Keratinocyte (primary cell): ENCODE data around the gene PTN. TPM values are rescaled to one million over a fixed set of nuclear protein-coding genes. Genes with fewer than 3 reads are reported as not detected.

Experiments
- DNase-seq: peaks from one replicate; pipeline ENCODE4 v3.0.0-alpha.2; 2011; ENCODE audit warnings: low read depth, missing footprints, low spot score
- FAIRE-seq: peaks from 2 replicates; lab custom pipeline; 2011; peaks lifted over from hg19 to GRCh38; lab: Jason Lieb, UNC
- H2AFZ ChIP-seq: 2 replicates; pipeline ENCODE4 v1.6.0; 2012; ENCODE audit warnings: low read length, control low read depth, inconsistent platforms; ENCODE audit not compliant: control insufficient read depth
- H3K27ac ChIP-seq: 2 replicates; pipeline ENCODE4 v1.5.1; 2011; ENCODE audit warnings: low read length; ENCODE audit not compliant: control insufficient read depth, insufficient read depth
- H3K27me3 ChIP-seq: 3 replicates; pipeline ENCODE4 v1.6.0; 2011; ENCODE audit warnings: low read length; ENCODE audit not compliant: control insufficient read depth, insufficient read depth; ENCODE audit errors: extremely low read depth
- H3K36me3 ChIP-seq, 2 experiments: 2 replicates in 1 of 2; 3 replicates in 1 of 2; pipeline ENCODE4 v1.5.1; 2011; ENCODE audit warnings: low read length in 2 of 2, mild to moderate bottlenecking in 1 of 2; ENCODE audit not compliant: control insufficient read depth in 2 of 2, insufficient read depth in 2 of 2; ENCODE audit errors: extremely low read depth in 1 of 2
- H3K4me1 ChIP-seq: 3 replicates; pipeline ENCODE4 v1.5.1; 2011; ENCODE audit warnings: low read length; ENCODE audit not compliant: control insufficient read depth, insufficient read depth; ENCODE audit errors: extremely low read depth
- H3K4me2 ChIP-seq: 3 replicates; pipeline ENCODE4 v1.6.0; 2011; ENCODE audit warnings: low read depth, low read length; ENCODE audit not compliant: control insufficient read depth, insufficient read depth; ENCODE audit errors: extremely low read depth
- H3K4me3 ChIP-seq, 3 experiments: fragments of 200-600 bp in 1 of 3; sonication (generic) in 1 of 3; 2 replicates in 2 of 3; 3 replicates in 1 of 3; pipeline ENCODE4 v1.5.1; 2011 to 2016; ENCODE audit warnings: low read length in 3 of 3, mild to moderate bottlenecking in 3 of 3, control low read depth in 2 of 3, inconsistent platforms in 1 of 3, low read depth in 1 of 3, mixed read lengths in 1 of 3, mixed run types in 1 of 3, moderate library complexity in 1 of 3; ENCODE audit not compliant: control insufficient read depth in 2 of 3, insufficient read depth in 2 of 3; ENCODE audit errors: extremely low read depth in 1 of 3
- H3K79me2 ChIP-seq: 2 replicates; pipeline ENCODE4 v1.6.0; 2012; ENCODE audit warnings: low read length; ENCODE audit not compliant: control insufficient read depth, insufficient read depth
- H3K9ac ChIP-seq: 3 replicates; pipeline ENCODE4 v1.6.0; 2011; ENCODE audit warnings: low read length; ENCODE audit not compliant: control insufficient read depth, insufficient read depth; ENCODE audit errors: extremely low read depth
- H3K9me1 ChIP-seq: 3 replicates; pipeline ENCODE4 v1.6.0; 2011; ENCODE audit warnings: low read length; ENCODE audit not compliant: control insufficient read depth, insufficient read depth; ENCODE audit errors: extremely low read depth
- H3K9me3 ChIP-seq: 2 replicates; pipeline ENCODE4 v1.5.1; 2012; ENCODE audit warnings: low read depth, low read length; ENCODE audit not compliant: control insufficient read depth
- H4K20me1 ChIP-seq: 3 replicates; pipeline ENCODE4 v1.6.0; 2011; ENCODE audit warnings: low read length; ENCODE audit not compliant: control insufficient read depth, insufficient read depth; ENCODE audit errors: extremely low read depth
- CTCF ChIP-seq, 3 experiments: IDR thresholded peaks in 1 of 3; conservative IDR thresholded peaks in 1 of 3; optimal IDR thresholded peaks in 1 of 3; 2 replicates in 2 of 3; 3 replicates in 1 of 3; pipeline versions ENCODE3 to v1.5.1; 2011; ENCODE audit warnings: low read length in 3 of 3, mild to moderate bottlenecking in 3 of 3, moderate library complexity in 2 of 3, control low read depth in 1 of 3, inconsistent platforms in 1 of 3; ENCODE audit not compliant: insufficient read depth in 2 of 3; ENCODE audit errors: extremely low read depth in 1 of 3
- EZH2 ChIP-seq: IDR thresholded peaks from one replicate; pipeline ENCODE4 v1.6.1; 2012; ENCODE audit warnings: inconsistent platforms, mild to moderate bottlenecking, low read length, moderate library complexity
- dilution Hi-C: fragments of 300-500 bp; cut with MboI; formaldehyde crosslinking; loops from one replicate; pipeline ENCODE4 v1.7.0; 2020; ENCODE audit warnings: low sequenced_read_pairs; ENCODE audit not compliant: extremely low pct_ligation_motif_present
- polyA plus RNA-seq, 5 experiments: library from polyadenylated mRNA; depleted of rRNA in 3 of 5; stranded (reverse) in 3 of 5; stranded (forward) in 1 of 5; unstranded in 1 of 5; fragments of >200 nt; gene quantifications; 1 replicate in 1 of 5; 2 replicates in 3 of 5; 3 replicates in 1 of 5; pipeline versions ENCODE4 v1.2.1 to v1.2.3, GENCODE V29; 2011 to 2012; ENCODE audit warnings: missing spikeins in 2 of 5, low read depth in 1 of 5, low replicate concordance in 1 of 5

PTN gene
- polyA plus RNA-seq, 1 donor (not counting 4 experiments of a cell fraction or from before 2014, with no cell fraction given): not detected

GRCh38 chr7:137213744-137214143 is 129.8 kb downstream of the PTN start:
- no peaks in the 10 kb centered on the region for H4K20me1 ChIP-seq
- H3K36me3 ChIP-seq: no peaks in the 10 kb centered on the region
- H3K9me1 ChIP-seq: no peaks in the 10 kb centered on the region
- no peaks in the 10 kb centered on the region for H3K9me3 ChIP-seq
- H3K27ac ChIP-seq: no peak overlapping the region
- TF ChIP-seq EZH2: no peak
- TF ChIP-seq CTCF (optimal IDR thresholded peaks at IDR 0.05 in 1 of 3, IDR thresholded peaks at IDR 0.05 in 1 of 3, conservative IDR thresholded peaks at IDR 0.05 in 1 of 3; ENCODE audit: extremely low read depth in 1 of 3, insufficient read depth in 2 of 3, low read length in 3 of 3): no peak
- dilution Hi-C loops: no loop called here
- H3K4me1 ChIP-seq: no peaks in the 10 kb centered on the region
- H3K79me2 ChIP-seq: no peaks in the 10 kb centered on the region
- no peak overlapping the region for H3K9ac ChIP-seq
- H3K4me2 ChIP-seq: no peak overlapping the region
- H3K27me3 ChIP-seq: no peaks in the 10 kb centered on the region
- no peak overlapping the region for H2AFZ ChIP-seq
- DNase-seq (no peak), FAIRE-seq (no peak)
- no peak overlapping the region for H3K4me3 ChIP-seq

GRCh38 chr7:137209151-137209817 is 134.2 kb downstream of the PTN start:
- no peaks in the 10 kb centered on the region for H3K9me3 ChIP-seq
- no peak overlapping the region for H2AFZ ChIP-seq
- FAIRE-seq (no peak), DNase-seq (no peak)
- H3K4me2 ChIP-seq: no peak overlapping the region
- no peaks in the 10 kb centered on the region for H3K9me1 ChIP-seq
- H3K4me3 ChIP-seq: no peak overlapping the region
- no peak overlapping the region for H3K27ac ChIP-seq
- H3K4me1 ChIP-seq: no peaks in the 10 kb centered on the region
- dilution Hi-C loops: no loop called here
- H3K79me2 ChIP-seq: no peaks in the 10 kb centered on the region
- H3K27me3 ChIP-seq: no peaks in the 10 kb centered on the region
- no peak overlapping the region for H3K9ac ChIP-seq
- no peak for TF ChIP-seq CTCF (optimal IDR thresholded peaks at IDR 0.05 in 1 of 3, IDR thresholded peaks at IDR 0.05 in 1 of 3, conservative IDR thresholded peaks at IDR 0.05 in 1 of 3; ENCODE audit: extremely low read depth in 1 of 3, insufficient read depth in 2 of 3, low read length in 3 of 3)
- TF ChIP-seq EZH2: no peak
- H3K36me3 ChIP-seq: no peaks in the 10 kb centered on the region
- H4K20me1 ChIP-seq: no peaks in the 10 kb centered on the region
